ENCODE measurements around the gene MINK1. TPM values are rescaled to one million over a fixed set of nuclear protein-coding genes. Genes with fewer than 3 reads are reported as not detected.

The MINK1 gene
- total RNA-seq, 1 donor from 2014 or later = 90.6 TPM

DNA sequence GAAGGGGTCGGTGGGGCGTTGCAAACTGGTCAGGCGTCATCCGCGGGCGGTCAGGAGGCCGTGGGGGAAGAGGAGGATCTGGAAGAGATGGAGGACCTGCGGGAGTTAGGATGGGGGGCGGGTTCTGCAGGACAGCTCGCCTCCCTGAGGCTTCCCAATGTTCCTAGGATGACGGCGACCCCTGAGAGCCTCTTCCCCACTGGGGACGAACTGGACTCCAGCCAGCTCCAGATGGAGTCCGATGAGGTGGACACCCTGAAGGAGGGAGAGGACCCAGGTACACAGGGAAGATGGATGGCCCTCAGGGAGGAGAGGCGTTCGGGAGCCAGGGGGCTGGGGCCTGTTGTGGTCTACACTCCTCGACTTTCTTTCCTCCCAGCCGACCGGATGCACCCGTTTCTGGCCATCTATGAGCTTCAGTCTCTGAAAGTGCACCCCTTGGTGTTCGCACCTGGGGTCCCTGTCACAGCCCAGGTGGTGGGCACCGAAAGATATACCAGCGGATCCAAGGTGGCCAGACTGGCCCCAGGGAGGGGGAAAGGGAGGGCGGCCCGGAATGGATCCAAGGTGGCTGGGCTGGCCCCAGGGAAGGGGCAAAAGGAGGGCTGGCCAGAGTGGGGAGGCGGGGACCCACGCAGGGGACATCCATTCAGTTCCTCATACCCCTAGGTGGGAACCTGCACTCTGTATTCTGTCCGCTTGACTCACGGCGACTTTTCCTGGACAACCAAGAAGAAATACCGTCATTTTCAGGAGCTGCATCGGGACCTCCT is 25.3 kb upstream of the MINK1 start:
- Mint-ChIP-seq H3K9me3 (ENCODE audit: low read depth) (no peaks in the 10 kb centered on the region), H3K27ac (ENCODE audit: unreplicated experiment) (peak overlapping the region; percentile 73), H3K27me3 (ENCODE audit: low read depth) (no peaks in the 10 kb centered on the region), H3K36me3 (ENCODE audit: low read depth) (peaks cover 13% of the 10 kb centered on the region), H3K4me3 (ENCODE audit: unreplicated experiment) (peak overlapping the region; percentile 80), H3K4me1 (ENCODE audit: low read depth) (peaks cover 22% of the 10 kb centered on the region)
- TF ChIP-seq, protein P1, sequence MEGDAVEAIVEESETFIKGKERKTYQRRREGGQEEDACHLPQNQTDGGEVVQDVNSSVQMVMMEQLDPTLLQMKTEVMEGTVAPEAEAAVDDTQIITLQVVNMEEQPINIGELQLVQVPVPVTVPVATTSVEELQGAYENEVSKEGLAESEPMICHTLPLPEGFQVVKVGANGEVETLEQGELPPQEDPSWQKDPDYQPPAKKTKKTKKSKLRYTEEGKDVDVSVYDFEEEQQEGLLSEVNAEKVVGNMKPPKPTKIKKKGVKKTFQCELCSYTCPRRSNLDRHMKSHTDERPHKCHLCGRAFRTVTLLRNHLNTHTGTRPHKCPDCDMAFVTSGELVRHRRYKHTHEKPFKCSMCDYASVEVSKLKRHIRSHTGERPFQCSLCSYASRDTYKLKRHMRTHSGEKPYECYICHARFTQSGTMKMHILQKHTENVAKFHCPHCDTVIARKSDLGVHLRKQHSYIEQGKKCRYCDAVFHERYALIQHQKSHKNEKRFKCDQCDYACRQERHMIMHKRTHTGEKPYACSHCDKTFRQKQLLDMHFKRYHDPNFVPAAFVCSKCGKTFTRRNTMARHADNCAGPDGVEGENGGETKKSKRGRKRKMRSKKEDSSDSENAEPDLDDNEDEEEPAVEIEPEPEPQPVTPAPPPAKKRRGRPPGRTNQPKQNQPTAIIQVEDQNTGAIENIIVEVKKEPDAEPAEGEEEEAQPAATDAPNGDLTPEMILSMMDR (IDR thresholded peaks at IDR 0.05) = no peak
- no peak for DNase-seq (ENCODE audit: low spot score)

DNA sequence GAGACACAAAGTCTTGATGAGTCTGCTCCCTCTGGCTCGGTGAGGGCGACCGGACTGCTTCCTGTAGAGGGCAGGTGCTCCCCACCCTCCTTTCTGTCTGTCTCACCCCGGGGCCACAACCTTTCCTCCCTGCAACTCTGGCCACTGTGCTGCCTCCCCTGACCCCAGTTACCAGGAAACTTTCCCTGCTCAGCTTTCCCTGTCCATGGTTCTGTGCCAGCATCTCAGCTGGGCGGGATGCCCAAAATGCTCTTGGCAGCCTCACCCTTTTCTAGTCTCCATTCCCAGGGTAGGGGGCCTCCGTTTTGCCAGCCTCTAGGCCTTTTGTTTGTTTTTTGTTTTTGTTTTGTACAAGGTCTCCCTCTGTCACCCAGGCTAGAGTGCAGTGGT is 24.8 kb upstream of the MINK1 start:
- H3K27ac Mint-ChIP-seq (ENCODE audit: unreplicated experiment) = no peak overlapping the region
- peaks cover 13% of the 10 kb centered on the region for H3K36me3 Mint-ChIP-seq (ENCODE audit: low read depth)
- TF ChIP-seq, protein P1 (IDR thresholded peaks at IDR 0.05) = no peak
- H3K27me3 Mint-ChIP-seq (ENCODE audit: low read depth) = no peaks in the 10 kb centered on the region
- peaks cover 22% of the 10 kb centered on the region for H3K4me1 Mint-ChIP-seq (ENCODE audit: low read depth)
- H3K9me3 Mint-ChIP-seq (ENCODE audit: low read depth) = no peaks in the 10 kb centered on the region
- DNase-seq (ENCODE audit: low spot score) = no peak
- peak overlapping the region; percentile 12 for H3K4me3 Mint-ChIP-seq (ENCODE audit: unreplicated experiment)

DNA sequence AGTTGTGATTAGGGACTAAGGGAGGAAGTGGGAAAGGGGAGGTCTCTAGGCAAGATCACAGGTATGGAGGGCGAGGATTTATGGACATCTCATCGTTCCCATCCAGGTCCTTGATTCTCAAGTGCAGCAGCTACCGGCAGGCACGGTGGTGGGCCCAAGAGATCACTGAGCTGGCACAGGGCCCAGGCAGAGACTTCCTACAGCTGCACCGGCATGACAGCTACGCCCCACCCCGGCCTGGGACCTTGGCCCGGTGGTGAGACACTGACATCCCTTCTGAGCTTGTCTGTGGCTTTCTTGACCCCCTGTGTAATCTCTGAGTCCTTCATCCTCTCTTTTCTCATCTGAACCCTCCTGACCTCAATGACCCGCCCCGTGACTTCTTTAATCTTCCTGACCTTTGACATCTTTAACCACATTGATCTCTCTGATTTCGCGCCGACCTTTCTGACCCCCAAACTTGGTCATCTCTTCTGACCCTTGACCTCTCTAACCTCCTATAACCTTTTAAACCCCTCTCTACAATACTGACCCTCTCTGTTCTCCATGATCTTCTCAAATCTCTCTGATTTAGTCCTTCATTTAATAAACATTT is 22.3 kb upstream of the MINK1 start:
- peaks cover 22% of the 10 kb centered on the region for H3K4me1 Mint-ChIP-seq (ENCODE audit: low read depth)
- TF ChIP-seq, protein P1 (IDR thresholded peaks at IDR 0.05) = no peak
- H3K27ac Mint-ChIP-seq (ENCODE audit: unreplicated experiment) = no peak overlapping the region
- H3K9me3 Mint-ChIP-seq (ENCODE audit: low read depth) = no peaks in the 10 kb centered on the region
- no peaks in the 10 kb centered on the region for H3K27me3 Mint-ChIP-seq (ENCODE audit: low read depth)
- DNase-seq (ENCODE audit: low spot score) = no peak
- peaks cover 25% of the 10 kb centered on the region for H3K36me3 Mint-ChIP-seq (ENCODE audit: low read depth)
- no peak overlapping the region for H3K4me3 Mint-ChIP-seq (ENCODE audit: unreplicated experiment)

DNA sequence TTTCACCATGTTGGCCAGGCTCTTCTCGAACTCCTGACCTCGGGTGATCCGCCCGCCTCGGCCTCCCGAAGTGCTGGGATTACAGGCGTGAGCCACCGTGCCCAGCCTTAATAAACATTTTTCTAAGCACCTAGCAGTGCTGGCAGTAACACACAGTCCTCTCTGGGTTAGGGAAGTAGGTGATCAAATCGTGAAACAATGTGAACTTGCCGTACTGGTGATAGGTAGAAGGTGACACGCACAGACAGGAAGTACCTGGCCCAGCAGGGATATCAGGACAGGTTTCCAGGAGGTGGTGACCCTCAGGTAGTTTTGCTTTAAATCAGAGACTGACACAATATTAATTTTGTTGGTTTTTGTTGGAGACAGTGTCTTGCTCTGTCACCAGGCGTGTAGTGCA is 21.7 kb upstream of the MINK1 start:
- H3K9me3 Mint-ChIP-seq (ENCODE audit: low read depth) = no peaks in the 10 kb centered on the region
- H3K27me3 Mint-ChIP-seq (ENCODE audit: low read depth) = no peaks in the 10 kb centered on the region
- no peak for DNase-seq (ENCODE audit: low spot score)
- peaks cover 16% of the 10 kb centered on the region for H3K4me1 Mint-ChIP-seq (ENCODE audit: low read depth)
- TF ChIP-seq, protein P1 (IDR thresholded peaks at IDR 0.05) = no peak
- H3K36me3 Mint-ChIP-seq (ENCODE audit: low read depth) = peaks cover 28% of the 10 kb centered on the region
- H3K27ac Mint-ChIP-seq (ENCODE audit: unreplicated experiment) = no peak overlapping the region
- no peak overlapping the region for H3K4me3 Mint-ChIP-seq (ENCODE audit: unreplicated experiment)

DNA sequence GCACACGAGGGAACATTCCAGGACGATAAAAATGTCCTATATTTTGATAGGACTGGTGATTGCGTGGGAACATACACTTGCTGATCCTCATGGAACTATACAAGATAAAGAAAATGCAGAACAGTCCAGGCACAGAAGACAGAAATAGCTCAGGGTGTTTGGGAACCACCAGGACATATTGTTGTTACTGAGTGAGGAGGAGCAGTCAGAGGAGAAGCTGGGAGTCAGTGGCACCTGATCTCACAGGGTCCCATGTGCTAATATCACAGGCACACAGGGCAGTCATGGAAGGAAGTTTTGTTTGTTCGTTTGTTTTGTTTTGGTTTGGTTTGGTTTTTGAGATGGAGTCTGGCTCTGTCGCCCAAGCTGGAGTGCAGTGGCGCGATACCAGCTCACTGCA is 20.4 kb upstream of the MINK1 start:
- no peak overlapping the region for H3K27ac Mint-ChIP-seq (ENCODE audit: unreplicated experiment)
- peaks cover 31% of the 10 kb centered on the region for H3K36me3 Mint-ChIP-seq (ENCODE audit: low read depth)
- DNase-seq (ENCODE audit: low spot score) = no peak
- peaks cover 13% of the 10 kb centered on the region for H3K4me1 Mint-ChIP-seq (ENCODE audit: low read depth)
- no peaks in the 10 kb centered on the region for H3K27me3 Mint-ChIP-seq (ENCODE audit: low read depth)
- TF ChIP-seq, protein P1 (IDR thresholded peaks at IDR 0.05) = no peak
- H3K9me3 Mint-ChIP-seq (ENCODE audit: low read depth) = no peaks in the 10 kb centered on the region
- no peak overlapping the region for H3K4me3 Mint-ChIP-seq (ENCODE audit: unreplicated experiment)
